GM18517 (cell line): ENCODE measurements around the gene PLEKHM2.
"Not testable (repeated sequence)": the region's sequence is repeated elsewhere in the genome, so short reads cannot be mapped to it uniquely, and the experiment has no call there.

Experiments
- ATAC-seq: cut with Tn5 transposase; IDR thresholded peaks from one replicate; pipeline ENCODE4 v1.9.1; 2021; ENCODE audit warnings: mild to moderate bottlenecking, moderate library complexity; ENCODE audit not compliant: unreplicated experiment

Gene PLEKHM2

DNA sequence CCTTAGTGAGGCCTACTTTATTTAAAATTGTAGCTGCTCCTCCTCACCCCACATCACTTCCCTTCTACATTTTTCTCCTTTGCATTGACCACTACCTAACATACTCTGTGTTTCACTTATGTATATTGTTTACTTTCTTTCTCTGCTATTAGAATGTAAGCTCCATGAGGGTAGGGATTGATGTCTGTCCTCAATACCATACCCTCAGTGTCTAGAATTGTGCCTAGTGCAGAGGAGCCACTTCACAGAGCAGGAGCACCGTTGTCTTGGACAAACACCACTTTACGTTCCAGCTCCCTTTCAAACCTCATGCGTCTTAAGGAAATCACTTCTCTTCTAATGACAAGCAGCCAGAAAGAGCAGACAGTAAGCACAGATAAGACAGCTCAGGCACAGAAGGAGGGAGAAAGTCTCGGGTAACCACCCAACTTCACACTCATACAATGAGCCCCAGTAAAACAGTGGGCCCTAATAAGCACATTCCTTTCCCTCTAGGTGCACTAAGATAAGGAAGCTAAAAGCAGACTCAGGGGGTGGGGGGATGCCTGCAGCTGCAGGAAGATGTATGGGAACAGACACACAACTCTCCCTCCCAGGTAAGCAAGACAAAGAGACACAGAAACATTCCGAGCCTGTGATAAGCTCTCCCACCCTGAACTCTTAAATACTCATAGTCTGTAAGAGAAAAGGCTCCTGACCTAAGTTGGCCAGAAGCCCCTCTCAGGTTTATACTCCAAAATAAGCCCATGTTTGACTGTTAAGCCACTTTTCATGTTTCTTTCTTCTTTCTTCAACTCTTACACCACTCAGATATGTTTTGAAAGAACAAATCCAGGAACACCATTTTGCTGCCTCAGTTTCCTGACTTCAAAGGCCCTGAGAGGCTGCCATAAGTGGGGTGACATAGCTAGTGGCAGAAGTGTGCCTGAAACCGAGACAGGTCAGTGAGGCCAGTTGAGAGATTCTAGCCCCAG lies 7.1 kb upstream of the PLEKHM2 start:
- no peak for ATAC-seq

- no peak for ATAC-seq
Observed at GRCh38 chr1:15678578-15678977, 5.5 kb upstream of the PLEKHM2 start.

DNA sequence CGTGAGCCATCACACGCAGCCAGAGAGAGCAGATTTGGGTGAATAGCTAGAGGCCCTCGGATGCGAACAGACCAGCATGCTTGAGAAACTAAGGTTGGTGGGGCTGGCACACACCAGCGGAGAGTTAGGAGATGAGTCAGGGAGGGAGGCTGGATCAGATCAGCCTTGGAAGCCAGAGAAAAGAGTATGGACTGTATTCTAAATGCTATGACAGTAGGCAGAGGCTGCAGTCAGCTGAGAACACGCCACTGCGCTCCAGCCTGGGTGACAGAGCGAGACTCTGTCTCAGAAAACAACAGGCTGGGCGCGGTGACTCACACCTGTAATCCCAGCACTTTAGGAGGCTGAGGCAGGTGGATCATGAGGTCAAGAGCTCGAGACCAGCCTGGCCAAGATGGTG lies 4.0 kb upstream of the PLEKHM2 start:
- ATAC-seq: no peak

GRCh38 chr1:15680561-15681348 lies 3.4 kb upstream of the PLEKHM2 start:
- no peak for ATAC-seq

DNA sequence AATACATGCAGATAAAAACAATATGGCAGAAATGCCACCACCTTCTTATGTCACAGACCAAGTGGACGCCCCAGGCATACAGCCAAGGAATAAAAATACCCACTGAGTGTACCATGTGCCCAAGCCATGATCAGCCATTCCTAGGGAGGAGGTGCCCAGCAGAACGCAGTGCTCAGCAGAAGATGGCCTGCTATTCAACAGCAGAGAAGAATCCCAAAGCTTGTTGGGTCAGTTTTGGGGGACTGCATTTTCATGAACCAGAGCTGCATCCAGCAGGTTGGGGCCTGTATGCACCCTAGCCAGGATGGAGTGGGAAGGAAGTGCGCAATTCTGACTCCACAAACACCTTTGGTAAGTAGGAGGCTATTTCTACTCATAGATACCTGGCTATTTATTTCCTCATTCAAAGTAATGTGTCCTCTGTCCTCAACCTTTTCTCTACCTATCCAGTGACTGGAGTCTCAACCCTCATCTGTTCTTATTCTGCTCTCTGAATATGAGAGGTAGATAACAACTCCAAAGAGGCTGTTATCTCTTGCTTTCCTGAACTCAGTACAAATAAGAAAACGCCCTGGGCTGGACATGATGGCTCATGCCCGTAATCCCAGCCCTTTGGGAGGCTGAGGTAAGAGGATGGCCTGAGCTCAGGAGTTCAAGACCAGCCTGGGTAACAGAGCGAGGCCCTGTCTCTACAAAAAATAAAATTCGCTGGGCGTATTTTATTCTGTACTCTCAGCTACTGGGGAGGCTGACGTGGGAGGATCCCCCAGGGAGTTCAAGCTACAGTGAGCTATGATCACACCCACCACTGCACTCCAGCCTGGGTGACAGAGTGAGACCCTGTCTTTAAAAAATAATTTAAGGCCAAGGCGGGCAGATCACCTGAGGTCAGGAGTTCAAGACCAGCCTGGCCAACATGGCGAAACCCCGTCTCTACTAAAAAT lies 2.5 kb upstream of the PLEKHM2 start:
- no peak for ATAC-seq

- ATAC-seq: no peak
Observed at GRCh38 chr1:15682936-15683341, 1.2 kb upstream of the PLEKHM2 start.

DNA sequence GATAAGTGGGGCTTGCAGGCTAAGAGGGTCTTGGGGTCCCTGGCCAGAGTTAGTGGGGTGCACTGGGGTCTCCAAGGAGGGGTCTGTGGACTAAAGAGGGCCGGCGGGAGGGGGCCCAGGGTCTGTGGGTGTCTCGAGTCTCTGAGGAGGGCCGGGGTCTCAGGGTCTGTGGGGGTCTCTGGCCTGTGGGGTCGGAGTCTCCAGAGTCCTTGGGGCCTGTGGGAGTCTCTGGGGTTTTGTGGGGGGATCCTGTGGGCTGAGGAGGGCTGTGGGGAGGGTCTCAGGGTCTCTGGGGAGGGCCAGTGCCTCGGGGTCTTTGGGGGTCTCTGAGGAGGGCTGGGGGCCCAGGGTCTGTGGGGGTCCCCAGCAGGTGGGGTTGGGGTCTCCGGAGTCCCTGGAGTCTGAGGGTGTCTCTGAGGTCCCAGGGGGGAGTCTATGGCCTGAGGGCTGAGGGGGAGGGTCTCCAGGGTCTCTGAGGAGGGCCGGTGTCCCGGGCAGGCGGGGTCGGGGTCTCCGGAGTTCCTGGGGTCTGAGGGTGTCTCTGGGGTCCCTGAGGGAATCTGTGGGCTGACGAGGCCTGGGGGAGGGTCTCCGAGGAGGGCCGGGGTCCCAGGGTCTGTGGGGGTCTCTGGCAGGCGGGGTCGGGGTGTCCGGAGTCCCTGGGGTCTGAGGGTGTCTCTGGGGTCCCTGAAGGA lies 628 bp upstream of the PLEKHM2 start:
- ATAC-seq: no peak

- no peak for ATAC-seq
Observed at GRCh38 chr1:15684468-15685291, 560 bp downstream of the PLEKHM2 start.

- no peak for ATAC-seq
Observed at GRCh38 chr1:15685820-15686219, 1.7 kb downstream of the PLEKHM2 start.

DNA sequence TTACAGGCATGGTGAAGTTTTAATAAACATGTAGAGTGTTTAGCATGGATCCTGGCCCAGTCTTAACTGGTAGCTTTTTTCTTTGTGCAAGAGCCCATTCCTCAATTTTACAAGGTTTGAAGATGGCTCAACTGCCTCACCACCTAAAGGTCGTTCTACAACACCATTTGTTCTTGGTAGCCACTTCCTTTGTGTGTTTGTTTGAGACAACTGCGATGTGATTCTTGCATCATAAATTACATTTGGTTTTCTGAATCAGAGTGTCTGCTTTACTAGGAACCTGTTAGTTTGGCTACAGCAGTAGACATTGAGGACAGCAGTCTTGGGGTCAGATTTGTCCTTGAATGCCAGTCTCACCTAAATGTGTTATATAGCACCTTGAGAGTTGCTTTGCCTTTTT lies 3.3 kb downstream of the PLEKHM2 start:
- ATAC-seq: no peak

DNA sequence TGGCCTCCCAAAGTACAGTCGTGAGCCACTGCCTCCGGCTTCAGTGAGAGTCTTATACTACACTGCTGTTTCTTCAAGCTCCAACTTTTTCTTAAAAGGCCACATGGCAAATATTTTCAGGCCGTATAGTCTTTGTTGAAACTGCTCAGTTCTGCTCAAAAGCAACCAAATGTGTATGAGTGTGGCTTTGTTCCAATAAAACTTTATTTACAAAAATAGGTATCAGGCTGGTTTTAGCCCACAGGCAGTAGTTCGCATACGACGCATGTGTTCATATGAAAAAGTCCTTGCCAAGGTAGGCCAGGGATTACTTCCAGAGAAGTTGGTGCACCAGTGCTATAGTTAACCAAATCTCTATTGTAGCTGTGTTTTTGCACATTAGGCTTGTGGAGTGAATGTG lies 6.2 kb downstream of the PLEKHM2 start:
- no peak for ATAC-seq

DNA sequence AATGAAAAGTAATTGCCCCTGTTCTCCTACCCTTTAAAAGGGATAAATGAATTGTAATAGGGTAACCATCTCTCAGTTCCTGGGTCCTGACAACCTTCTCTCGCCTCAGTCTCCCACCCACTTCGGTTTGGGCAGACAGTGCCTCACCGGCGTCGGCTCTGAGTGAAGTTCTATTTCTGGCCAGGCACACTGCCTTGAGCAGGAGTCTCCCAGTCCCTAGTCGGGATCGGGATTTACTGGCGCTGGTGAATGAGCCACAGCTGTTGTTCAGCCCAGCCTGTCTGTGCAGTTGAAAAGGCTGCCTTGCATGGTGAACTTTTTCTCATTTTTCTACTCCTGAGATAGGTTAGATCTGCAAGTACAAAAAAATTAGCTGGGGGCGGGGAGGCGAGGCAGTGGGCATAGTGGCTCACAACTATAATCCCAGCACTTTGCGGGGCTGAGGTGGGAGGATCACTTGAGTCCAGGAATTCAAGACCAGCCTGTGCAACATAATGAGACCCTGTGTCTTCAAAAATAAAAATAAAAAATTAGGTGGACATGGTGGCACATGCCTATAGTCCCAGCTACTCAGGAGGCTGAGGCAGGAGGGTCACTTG lies 7.4 kb downstream of the PLEKHM2 start:
- no peak for ATAC-seq

DNA sequence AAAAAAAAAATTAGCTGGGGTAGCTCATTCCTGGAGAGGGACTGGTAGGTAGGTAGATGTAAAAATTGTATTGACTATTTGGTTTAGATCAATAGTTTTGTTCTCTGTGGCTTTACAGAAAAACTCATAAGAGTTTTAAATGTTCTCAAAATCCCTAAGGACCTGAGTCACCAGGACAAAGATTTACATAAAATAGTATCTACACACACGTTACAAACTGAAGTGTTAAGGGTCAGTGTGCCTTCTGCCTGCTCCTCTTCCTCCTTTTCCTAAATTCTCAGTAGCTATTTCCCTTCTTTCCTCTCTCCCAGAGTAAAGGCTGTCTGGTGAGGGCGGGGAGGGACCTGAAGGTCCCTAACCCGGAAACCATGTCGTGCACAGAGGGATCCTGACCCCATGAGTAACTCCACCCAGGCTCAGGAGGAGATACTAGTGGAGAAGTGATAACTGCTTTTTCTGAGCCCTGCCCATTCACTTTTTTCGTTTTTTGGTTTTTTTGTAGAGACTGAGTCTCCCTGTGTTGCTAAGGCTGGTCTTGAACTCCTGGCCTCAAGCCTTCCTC lies 8.1 kb downstream of the PLEKHM2 start:
- no peak for ATAC-seq

DNA sequence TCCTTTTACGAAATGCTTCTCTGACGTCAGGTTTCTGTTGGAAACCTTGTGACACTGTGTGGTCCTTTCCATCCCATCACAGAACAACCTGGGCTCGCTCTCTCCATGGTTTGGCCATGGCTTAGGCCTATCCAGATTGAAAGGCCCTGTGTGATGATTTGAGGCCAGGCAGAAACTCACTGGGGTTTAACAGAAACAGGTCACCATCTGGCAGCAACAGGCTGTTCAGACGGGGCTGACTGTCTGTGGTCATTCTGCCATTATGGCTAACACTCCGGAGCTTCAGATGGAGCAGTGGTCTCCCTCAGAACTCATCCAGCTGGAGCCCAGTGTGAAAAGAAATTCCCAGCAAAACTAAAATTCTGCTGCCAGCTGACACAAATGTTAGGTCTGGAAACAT lies 9.3 kb downstream of the PLEKHM2 start:
- ATAC-seq: no peak

- ATAC-seq: peak; percentile 91
Observed at GRCh38 chr1:15696956-15697521, 12.9 kb downstream of the PLEKHM2 start.

DNA sequence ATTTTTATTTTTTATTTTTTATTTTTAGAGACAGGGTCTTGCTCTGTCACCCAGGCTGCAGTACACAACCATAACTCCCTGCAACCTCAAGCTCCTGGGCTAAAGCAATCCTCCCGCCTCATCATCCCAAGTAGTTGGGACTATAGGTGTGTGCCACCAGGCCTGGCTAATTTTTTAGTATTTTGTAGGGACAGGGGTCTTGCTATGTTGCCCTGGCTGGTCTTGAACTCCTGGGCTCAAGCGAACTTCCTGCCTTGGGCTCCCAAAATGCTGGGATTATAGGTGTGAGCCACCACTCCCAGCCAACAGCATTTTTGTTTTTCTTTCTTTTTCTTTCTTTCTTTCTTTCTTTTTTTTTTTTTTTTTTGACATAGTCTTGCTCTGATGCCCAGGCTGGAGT lies 14.1 kb downstream of the PLEKHM2 start:
- no peak for ATAC-seq

DNA sequence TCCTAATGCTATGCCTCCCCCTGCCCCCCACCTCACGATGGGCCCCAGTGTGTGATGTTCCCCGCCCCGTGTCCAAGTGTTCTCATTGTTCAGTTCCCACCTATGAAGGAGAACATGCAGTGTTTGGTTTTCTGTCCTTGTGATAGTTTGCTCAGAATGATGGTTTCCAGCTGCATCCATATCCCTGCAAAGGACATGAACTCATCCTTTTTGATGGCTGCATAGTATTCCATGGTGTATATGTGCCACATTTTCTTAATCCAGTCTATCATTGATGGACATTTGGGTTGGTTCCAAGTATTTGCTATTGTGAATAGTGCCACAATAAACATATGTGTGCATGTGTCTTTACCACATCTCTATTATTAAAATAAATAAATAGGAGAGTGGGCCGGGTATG lies 15.2 kb downstream of the PLEKHM2 start:
- ATAC-seq: not testable (repeated sequence)

DNA sequence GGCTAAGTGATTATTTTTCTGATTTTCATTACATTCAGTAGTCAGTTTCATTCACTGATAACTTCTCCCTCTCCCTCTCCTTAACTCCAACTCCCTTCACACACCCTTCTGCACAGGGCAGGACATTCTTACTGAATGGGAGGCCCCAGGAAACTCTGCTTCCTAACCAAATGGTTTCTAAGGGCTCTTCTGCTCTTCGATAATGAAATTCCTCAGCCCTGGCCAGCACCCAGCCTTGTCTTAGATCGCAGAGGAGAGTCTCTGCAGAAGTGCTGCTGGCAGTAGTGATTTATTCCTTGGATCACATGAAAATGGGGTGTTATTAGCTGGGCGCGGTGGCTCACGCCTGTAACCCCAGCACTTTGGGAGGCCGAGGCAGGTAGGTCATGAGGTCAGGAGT lies 16.4 kb downstream of the PLEKHM2 start:
- ATAC-seq: no peak
